ENCODE results near the gene OR2D2.
"Not testable (repeated sequence)": the region's sequence is repeated elsewhere in the genome, so short reads cannot be mapped to it uniquely, and the experiment has no call there.

OR2D2 gene

GRCh38 chr11:6876325-6876724 lies 16.0 kb downstream of the OR2D2 start, which contains the start of gene OR10A4:
TSS of gene OR10A4 (plus strand) at chr11:6876625. CDS start at chr11:6876648, 23 bp downstream.
- DNase-seq, result no peak

GRCh38 chr11:6875761-6876160 lies 16.5 kb downstream of the OR2D2 start:
- DNase-seq, result no peak

GRCh38 chr11:6871278-6871677 lies 21.0 kb downstream of the OR2D2 start:
- DNase-seq, result no peak

- DNase-seq, result no peak
These were observed 27.9 kb downstream of the OR2D2 start for GRCh38 chr11:6864438-6864837.

- no peak for DNase-seq
These were observed 29.3 kb downstream of the OR2D2 start, which contains the start of gene OR10A2 for GRCh38 chr11:6862961-6863360. TSS of gene OR10A2 (plus strand) at chr11:6863057. CDS start at chr11:6869755, 6,698 bp downstream.

GRCh38 chr11:6856871-6857270 lies 35.4 kb downstream of the OR2D2 start:
- no peak for DNase-seq

- DNase-seq, result no peak
These were observed 36.2 kb downstream of the OR2D2 start for GRCh38 chr11:6855971-6856541.

GRCh38 chr11:6854801-6855200 lies 37.5 kb downstream of the OR2D2 start:
- DNase-seq, result not testable (repeated sequence)

GRCh38 chr11:6850526-6850925 lies 41.8 kb downstream of the OR2D2 start:
- no peak for DNase-seq

GRCh38 chr11:6845383-6845782 lies 46.9 kb downstream of the OR2D2 start, which contains the start of gene OR10A5:
TSS of gene OR10A5 (plus strand) at chr11:6845683. CDS start at chr11:6845683, 0 bp downstream.
- no peak for DNase-seq

GRCh38 chr11:6844356-6844755 lies 47.9 kb downstream of the OR2D2 start:
- no peak for DNase-seq

- no peak for DNase-seq
These were observed 48.6 kb downstream of the OR2D2 start for GRCh38 chr11:6843670-6844069.

- no peak for DNase-seq
These were observed 50.6 kb downstream of the OR2D2 start for GRCh38 chr11:6841694-6842093.

All from T1000 (cell line).